ENCODE data around the gene BBS1. TPM values are rescaled to one million over a fixed set of nuclear protein-coding genes. Genes with fewer than 3 reads are reported as not detected.

The BBS1 gene
- total and polyA plus RNA-seq, 2 donors (not counting 3 experiments of a cell fraction or from before 2014, with no cell fraction given) = 29.2 to 32.9 TPM

DNA sequence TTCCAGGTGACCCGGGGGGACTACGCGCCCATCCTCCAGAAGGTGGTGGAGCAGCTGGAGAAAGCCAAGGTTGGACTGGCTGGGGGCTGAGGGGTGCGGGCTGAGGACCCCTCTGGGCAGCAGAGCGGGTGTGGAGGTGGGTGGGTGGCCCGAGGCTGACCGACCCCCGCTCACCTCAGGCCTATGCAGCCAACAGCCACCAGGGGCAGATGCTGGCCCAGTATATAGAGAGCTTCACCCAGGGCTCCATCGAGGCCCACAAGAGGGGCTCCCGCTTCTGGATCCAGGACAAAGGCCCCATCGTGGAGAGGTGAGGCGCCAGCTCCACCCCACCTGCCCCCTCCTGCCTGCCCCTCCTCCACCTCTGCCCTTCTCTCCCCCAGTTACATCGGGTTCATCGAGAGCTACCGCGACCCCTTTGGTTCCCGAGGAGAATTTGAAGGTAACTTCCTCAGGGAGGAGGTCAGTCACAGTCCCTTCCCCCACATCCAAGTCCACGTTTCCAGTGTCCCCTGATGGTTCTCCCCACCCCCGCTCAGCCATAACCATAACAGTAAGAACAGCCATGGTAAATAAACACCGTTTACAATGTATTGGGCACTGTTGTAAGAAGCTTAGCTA, 19.0 kb upstream of the BBS1 start:
- Histone ChIP-seq H3K9me3 (replicated peaks; ENCODE audit: control insufficient read depth, insufficient read depth, low read length) (no peaks in the 10 kb centered on the region), H3K9me1 (replicated peaks; ENCODE audit: control insufficient read depth, extremely low read depth, insufficient read depth, low read length) (no peaks in the 10 kb centered on the region), H3K4me1 (ENCODE audit: control insufficient read depth, extremely low read depth, insufficient read depth, low read length) (no peaks in the 10 kb centered on the region), H3K36me3 (ENCODE audit: control insufficient read depth in 2 of 2, extremely low read depth in 1 of 2, insufficient read depth in 2 of 2, low read length in 2 of 2) (peaks cover 0 to 27% of the 10 kb centered on the region in 2 experiments), H3K27ac (ENCODE audit: insufficient read depth, low read depth, low read length) (no peak overlapping the region), H3K27me3 (ENCODE audit: control insufficient read depth in 2 of 2, insufficient read depth in 2 of 2, low read length in 2 of 2) (no peaks in the 10 kb centered on the region), H3K4me3 (replicated peaks in 1 of 3; ENCODE audit: insufficient read depth in 1 of 3, low read depth in 1 of 3, low read length in 3 of 3) (no peak overlapping the region), H3K4me2 (ENCODE audit: insufficient read depth, low read length) (no peak overlapping the region), H2AFZ (ENCODE audit: low read depth, low read length) (no peak overlapping the region), H3K9ac (replicated peaks; ENCODE audit: extremely low read depth, insufficient read depth, low read length) (no peak overlapping the region), H3K79me2 (ENCODE audit: control insufficient read depth, insufficient read depth, low read length) (no peaks in the 10 kb centered on the region), H4K20me1 (replicated peaks; ENCODE audit: control insufficient read depth, extremely low read depth, insufficient read depth, low read length) (no peaks in the 10 kb centered on the region)
- POLR2A ChIA-PET = interaction anchor here (0.6 kb wide), 1 partner anchor 104 kb away, joined by 5 read pairs; no protein-coding TSS in a partner anchor
- DNase-seq (ENCODE audit: low read depth, low spot score) = no peak
- CTCF ChIA-PET = interaction anchor here (0.7 to 1.8 kb wide), 7 partner anchors 11 to 343 kb away, joined by 3 to 9 read pairs (median 3); partner anchors contain the start of genes BBS1 and DPP3
- FAIRE-seq = no peak
- TF ChIP-seq JUN (IDR thresholded peaks at IDR 0.05; ENCODE audit: borderline replicate concordance, insufficient read depth, insufficient read length, low read depth) = no peak
- no peak for TF ChIP-seq GATA2 (IDR thresholded peaks at IDR 0.05; ENCODE audit: insufficient read depth, insufficient read length, low read depth, low read length)
- TF ChIP-seq POLR2AphosphoS5 (IDR thresholded peaks at IDR 0.05; ENCODE audit: insufficient read depth, low read depth, low read length) = no peak
- TF ChIP-seq, protein P1, sequence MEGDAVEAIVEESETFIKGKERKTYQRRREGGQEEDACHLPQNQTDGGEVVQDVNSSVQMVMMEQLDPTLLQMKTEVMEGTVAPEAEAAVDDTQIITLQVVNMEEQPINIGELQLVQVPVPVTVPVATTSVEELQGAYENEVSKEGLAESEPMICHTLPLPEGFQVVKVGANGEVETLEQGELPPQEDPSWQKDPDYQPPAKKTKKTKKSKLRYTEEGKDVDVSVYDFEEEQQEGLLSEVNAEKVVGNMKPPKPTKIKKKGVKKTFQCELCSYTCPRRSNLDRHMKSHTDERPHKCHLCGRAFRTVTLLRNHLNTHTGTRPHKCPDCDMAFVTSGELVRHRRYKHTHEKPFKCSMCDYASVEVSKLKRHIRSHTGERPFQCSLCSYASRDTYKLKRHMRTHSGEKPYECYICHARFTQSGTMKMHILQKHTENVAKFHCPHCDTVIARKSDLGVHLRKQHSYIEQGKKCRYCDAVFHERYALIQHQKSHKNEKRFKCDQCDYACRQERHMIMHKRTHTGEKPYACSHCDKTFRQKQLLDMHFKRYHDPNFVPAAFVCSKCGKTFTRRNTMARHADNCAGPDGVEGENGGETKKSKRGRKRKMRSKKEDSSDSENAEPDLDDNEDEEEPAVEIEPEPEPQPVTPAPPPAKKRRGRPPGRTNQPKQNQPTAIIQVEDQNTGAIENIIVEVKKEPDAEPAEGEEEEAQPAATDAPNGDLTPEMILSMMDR (IDR thresholded peaks at IDR 0.05; ENCODE audit: extremely low read depth in 1 of 2, insufficient read depth in 1 of 2, low read depth in 1 of 2, low read length in 2 of 2) = peak; percentile 27 to 61
- BruUV-seq (replicated peaks) = no TSS peak
- intact Hi-C loops (cut with micrococcal nuclease) = no loop called here
- dilution Hi-C loops (cut with MboI; ENCODE audit: extremely low pct_ligation_motif_present, low sequenced_read_pairs) = no loop called here

All from endothelial cell of umbilical vein (primary cell).